Activated T-cell treated with anti-CD3 and anti-CD28 coated beads, Interleukin-2, amount 50 U/mL, for 4 hours (primary cell): ENCODE measurements around the gene CDON. TPM values are rescaled to one million over a fixed set of nuclear protein-coding genes. Genes with fewer than 3 reads are reported as not detected.
A peak's percentile ranks its signal among the peaks of the same experiment; 100 is the strongest.

Experiments used
- ATAC-seq, 2 donors: fragments of 200-7000 bp; cut with Tn5 transposase; one replicate each; pipeline ENCODE4 v1.10.0; 2021
- DNase-seq: peaks from one replicate; pipeline ENCODE4 v3.0.0-alpha.2; 2020
- H3K27me3 Mint-ChIP-seq: one replicate; pipeline ENCODE4 v1.8.0; 2021; ENCODE audit warnings: low read depth, mixed read lengths
- H3K36me3 Mint-ChIP-seq: one replicate; pipeline ENCODE4 v1.8.0; 2022; ENCODE audit warnings: mixed read lengths; ENCODE audit not compliant: insufficient read depth
- H3K4me1 Mint-ChIP-seq: one replicate; pipeline ENCODE4 v1.8.0; 2021; ENCODE audit warnings: low read depth, mixed read lengths
- H3K4me3 Mint-ChIP-seq: one replicate; pipeline ENCODE4 v1.8.0; 2021; ENCODE audit warnings: mild to moderate bottlenecking, moderate library complexity, mixed read lengths
- H3K9me3 Mint-ChIP-seq: one replicate; pipeline ENCODE4 v1.8.0; 2021; ENCODE audit warnings: mixed read lengths
- total RNA-seq, 3 donors: library from RNA; stranded (reverse); gene quantifications; one replicate each; pipeline ENCODE4 v1.2.1, GENCODE V29; 2021

The CDON gene, protein sequence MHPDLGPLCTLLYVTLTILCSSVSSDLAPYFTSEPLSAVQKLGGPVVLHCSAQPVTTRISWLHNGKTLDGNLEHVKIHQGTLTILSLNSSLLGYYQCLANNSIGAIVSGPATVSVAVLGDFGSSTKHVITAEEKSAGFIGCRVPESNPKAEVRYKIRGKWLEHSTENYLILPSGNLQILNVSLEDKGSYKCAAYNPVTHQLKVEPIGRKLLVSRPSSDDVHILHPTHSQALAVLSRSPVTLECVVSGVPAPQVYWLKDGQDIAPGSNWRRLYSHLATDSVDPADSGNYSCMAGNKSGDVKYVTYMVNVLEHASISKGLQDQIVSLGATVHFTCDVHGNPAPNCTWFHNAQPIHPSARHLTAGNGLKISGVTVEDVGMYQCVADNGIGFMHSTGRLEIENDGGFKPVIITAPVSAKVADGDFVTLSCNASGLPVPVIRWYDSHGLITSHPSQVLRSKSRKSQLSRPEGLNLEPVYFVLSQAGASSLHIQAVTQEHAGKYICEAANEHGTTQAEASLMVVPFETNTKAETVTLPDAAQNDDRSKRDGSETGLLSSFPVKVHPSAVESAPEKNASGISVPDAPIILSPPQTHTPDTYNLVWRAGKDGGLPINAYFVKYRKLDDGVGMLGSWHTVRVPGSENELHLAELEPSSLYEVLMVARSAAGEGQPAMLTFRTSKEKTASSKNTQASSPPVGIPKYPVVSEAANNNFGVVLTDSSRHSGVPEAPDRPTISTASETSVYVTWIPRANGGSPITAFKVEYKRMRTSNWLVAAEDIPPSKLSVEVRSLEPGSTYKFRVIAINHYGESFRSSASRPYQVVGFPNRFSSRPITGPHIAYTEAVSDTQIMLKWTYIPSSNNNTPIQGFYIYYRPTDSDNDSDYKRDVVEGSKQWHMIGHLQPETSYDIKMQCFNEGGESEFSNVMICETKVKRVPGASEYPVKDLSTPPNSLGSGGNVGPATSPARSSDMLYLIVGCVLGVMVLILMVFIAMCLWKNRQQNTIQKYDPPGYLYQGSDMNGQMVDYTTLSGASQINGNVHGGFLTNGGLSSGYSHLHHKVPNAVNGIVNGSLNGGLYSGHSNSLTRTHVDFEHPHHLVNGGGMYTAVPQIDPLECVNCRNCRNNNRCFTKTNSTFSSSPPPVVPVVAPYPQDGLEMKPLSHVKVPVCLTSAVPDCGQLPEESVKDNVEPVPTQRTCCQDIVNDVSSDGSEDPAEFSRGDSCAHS (N-terminal part only)
- total RNA-seq: 1 to 10 TPM; 3.3 to 5.1 (median 3.9) TPM

GRCh38 chr11:126062679-126063506, at the start of gene CDON:
TSS of gene CDON (minus strand) at chr11:126062866. CDS start at chr11:126023476, 39,390 bp downstream.
- Mint-ChIP-seq H3K4me3 (peak within 1 kb of the TSS; percentile 84), H3K9me3 (no peaks in the 10 kb centered on the region)

DNA sequence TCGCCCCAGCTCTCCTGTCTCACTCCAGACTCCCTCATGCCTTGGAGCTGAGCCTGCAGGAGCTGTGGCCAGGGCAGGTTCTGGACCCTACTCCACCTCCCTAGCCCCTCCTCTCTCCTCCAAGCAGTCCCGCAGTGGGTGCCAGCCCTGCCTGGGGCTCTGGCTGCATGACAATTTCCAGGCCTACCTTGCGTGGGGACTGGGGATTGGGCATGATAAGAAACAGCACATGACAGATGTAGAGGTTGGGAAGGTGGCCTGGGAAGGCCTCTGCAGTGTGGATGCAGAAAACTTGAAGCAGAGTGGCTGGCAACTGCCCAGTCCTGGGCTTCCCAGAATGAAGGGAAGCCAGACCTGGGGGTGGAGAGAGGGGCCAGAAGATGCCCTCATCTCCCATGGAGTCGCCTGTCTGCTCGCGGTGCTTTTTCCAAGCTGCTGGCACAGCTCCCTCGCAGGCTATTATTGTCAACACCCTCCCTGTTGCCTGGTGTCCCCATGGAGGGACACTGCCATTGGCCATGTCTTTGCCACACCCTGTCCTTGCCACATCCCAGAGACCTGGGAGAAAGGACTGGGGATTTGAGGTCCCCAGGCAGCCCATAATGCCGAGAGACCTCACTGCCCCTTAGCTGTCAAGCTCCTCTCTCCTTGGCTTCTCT, 48.9 kb upstream of the CDON start:
- H3K4me3 Mint-ChIP-seq: no peak overlapping the region
- no peaks in the 10 kb centered on the region for H3K27me3 Mint-ChIP-seq
- ATAC-seq (no peak), DNase-seq (no peak)
- no peaks in the 10 kb centered on the region for H3K9me3 Mint-ChIP-seq
- no peaks in the 10 kb centered on the region for H3K36me3 Mint-ChIP-seq
- no peaks in the 10 kb centered on the region for H3K4me1 Mint-ChIP-seq

More at GRCh38 chr11:126062679-126063506, at the start of gene CDON:
- ATAC-seq (peak; percentile 96), DNase-seq (peak; percentile 87)
- Mint-ChIP-seq H3K36me3 (no peaks in the 10 kb centered on the region), H3K4me1 (peaks cover 6% of the 10 kb centered on the region), H3K27me3 (peaks cover 11% of the 10 kb centered on the region)

GRCh38 chr11:126109941-126110731, 47.5 kb upstream of the CDON start:
- no peaks in the 10 kb centered on the region for H3K4me1 Mint-ChIP-seq
- ATAC-seq (peak; percentile 37 to 46), DNase-seq (no peak)
- no peaks in the 10 kb centered on the region for H3K27me3 Mint-ChIP-seq
- H3K9me3 Mint-ChIP-seq: no peaks in the 10 kb centered on the region
- H3K36me3 Mint-ChIP-seq: no peaks in the 10 kb centered on the region
- no peak overlapping the region for H3K4me3 Mint-ChIP-seq

GRCh38 chr11:126106594-126107328, 44.1 kb upstream of the CDON start:
- Mint-ChIP-seq H3K36me3 (no peaks in the 10 kb centered on the region), H3K9me3 (no peaks in the 10 kb centered on the region), H3K4me3 (no peak overlapping the region), H3K27me3 (no peaks in the 10 kb centered on the region), H3K4me1 (no peaks in the 10 kb centered on the region)
- ATAC-seq (no peak), DNase-seq (no peak)

DNA sequence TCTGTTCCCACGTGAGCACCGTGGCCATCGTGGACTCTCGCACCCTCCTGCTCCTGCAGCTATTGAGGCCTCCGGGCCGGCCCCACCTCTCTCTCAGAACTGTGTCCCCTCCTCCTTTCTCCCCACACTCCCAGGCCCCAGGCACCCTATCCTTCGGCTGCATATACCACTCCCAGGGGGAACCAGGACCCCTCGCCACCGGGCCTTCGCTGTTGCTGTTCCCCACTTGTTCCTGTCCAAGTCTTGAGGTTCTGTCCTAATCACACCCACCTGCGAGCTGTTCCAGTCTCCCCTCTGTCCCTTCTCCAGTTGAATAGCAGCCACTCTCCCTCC, 43.0 kb upstream of the CDON start:
- Mint-ChIP-seq H3K36me3 (no peaks in the 10 kb centered on the region), H3K9me3 (no peaks in the 10 kb centered on the region), H3K4me1 (no peaks in the 10 kb centered on the region), H3K27me3 (no peaks in the 10 kb centered on the region), H3K4me3 (no peak overlapping the region)
- ATAC-seq (no peak), DNase-seq (no peak)

DNA sequence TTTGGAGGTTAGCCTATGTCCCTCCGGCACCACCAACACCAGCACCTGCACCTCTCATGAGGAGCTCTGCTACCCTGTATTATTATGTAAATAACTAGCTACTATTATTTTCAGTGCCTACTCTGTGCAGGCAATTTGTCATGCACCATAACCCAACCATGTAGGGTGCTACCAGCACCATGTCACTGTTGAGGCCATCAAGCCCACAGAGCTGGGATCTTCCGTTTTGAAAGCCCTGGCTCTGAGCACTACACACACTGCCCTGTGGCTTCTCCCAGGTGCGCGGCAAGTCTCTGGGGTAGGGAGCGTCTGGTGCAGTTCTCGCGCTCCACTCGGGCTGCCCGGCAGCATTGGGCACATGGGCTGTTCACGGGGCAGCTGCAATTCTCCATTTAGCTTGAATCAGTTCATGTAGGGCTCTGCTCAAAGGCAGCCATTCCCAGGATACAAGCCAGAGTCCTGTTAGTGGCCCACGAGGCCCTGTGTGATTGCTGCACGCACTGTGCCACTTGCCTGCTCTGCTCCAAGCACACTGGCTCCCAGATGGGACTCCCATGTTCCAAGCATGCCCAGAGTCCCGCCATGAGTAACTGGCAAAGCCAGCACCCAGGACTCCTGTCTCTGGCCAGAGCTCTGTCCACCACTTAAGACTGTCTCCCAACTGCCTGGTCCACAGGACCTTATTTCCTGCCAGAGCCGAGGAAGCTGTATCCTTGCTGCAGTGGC, 42.5 kb upstream of the CDON start:
- ATAC-seq (no peak), DNase-seq (no peak)
- H3K9me3 Mint-ChIP-seq: no peaks in the 10 kb centered on the region

DNA sequence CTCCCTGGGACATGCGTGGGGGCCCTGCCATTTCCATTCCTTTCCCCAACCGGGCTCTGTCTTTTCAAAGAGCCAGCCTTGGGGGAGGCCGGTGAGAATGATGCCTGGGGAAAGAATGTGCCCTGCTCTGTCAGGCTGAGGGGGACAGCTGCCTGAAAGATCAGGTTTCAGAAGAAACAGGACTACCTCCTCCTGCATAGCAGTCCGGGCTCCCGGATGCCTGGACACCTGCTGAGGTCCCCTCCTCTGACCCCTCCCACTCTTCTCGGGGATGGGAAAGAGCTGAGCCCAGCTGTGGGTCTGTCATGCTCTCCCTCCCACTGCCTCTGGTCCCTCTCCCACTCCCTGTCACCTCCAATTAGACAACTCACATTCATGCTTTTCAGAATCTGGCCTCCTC, 41.8 kb upstream of the CDON start:
- DNase-seq: no peak
- H3K27me3 Mint-ChIP-seq: no peaks in the 10 kb centered on the region
- no peak for ATAC-seq
- H3K36me3 Mint-ChIP-seq: no peaks in the 10 kb centered on the region
- H3K9me3 Mint-ChIP-seq: no peaks in the 10 kb centered on the region
- H3K4me1 Mint-ChIP-seq: no peaks in the 10 kb centered on the region
- H3K4me3 Mint-ChIP-seq: no peak overlapping the region

More for the DNA sequence above, 42.5 kb upstream of the CDON start:
- Mint-ChIP-seq H3K36me3 (no peaks in the 10 kb centered on the region), H3K4me1 (no peaks in the 10 kb centered on the region), H3K4me3 (no peak overlapping the region), H3K27me3 (no peaks in the 10 kb centered on the region)

- ATAC-seq (no peak), DNase-seq (no peak)
- Mint-ChIP-seq H3K4me3 (no peak overlapping the region), H3K36me3 (no peaks in the 10 kb centered on the region), H3K9me3 (no peaks in the 10 kb centered on the region), H3K27me3 (no peaks in the 10 kb centered on the region), H3K4me1 (no peaks in the 10 kb centered on the region)
Observed at GRCh38 chr11:126103150-126103549, 40.5 kb upstream of the CDON start.

GRCh38 chr11:126102436-126102981, 39.8 kb upstream of the CDON start:
- no peaks in the 10 kb centered on the region for H3K36me3 Mint-ChIP-seq
- H3K4me1 Mint-ChIP-seq: no peaks in the 10 kb centered on the region
- no peaks in the 10 kb centered on the region for H3K27me3 Mint-ChIP-seq
- DNase-seq (no peak), ATAC-seq (no peak)
- no peak overlapping the region for H3K4me3 Mint-ChIP-seq
- no peaks in the 10 kb centered on the region for H3K9me3 Mint-ChIP-seq

GRCh38 chr11:126101930-126102283, 39.2 kb upstream of the CDON start:
- ATAC-seq (no peak), DNase-seq (no peak)
- Mint-ChIP-seq H3K9me3 (no peaks in the 10 kb centered on the region), H3K36me3 (no peaks in the 10 kb centered on the region), H3K27me3 (no peaks in the 10 kb centered on the region), H3K4me1 (no peaks in the 10 kb centered on the region), H3K4me3 (no peak overlapping the region)

DNA sequence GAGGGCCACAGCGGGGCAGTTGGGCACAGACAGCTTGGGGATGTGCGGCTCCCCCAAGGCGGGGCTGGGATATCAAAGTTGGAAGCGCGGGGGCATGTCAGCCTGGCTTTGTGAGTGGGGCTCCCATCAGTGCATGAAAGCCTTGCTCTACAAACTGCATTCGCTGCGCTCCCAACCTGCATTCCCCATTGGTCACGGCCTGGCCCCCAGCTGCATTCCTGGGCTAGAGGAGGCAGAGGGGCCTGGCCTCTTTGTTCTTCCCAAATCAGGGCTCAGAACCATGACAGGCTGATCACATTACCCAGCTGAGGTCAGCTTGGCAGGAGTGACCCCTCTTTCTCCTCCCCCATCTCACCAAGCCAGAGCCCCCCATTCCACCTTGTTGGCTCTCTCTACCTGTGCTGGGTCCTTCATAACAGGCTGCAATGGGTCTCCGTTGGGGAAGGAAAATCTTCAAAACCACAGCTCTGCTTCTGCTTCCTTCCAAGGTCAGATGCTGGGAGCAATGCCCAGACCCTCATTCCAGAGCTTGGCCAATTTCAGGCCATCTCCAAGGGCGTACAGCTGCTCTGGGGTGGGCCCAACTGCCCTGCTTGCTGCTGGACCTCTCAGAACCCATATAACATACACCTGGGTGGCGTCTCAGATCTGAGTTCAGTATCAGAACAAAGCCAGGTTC, 38.7 kb upstream of the CDON start:
- Mint-ChIP-seq H3K36me3 (no peaks in the 10 kb centered on the region), H3K9me3 (no peaks in the 10 kb centered on the region), H3K4me1 (no peaks in the 10 kb centered on the region), H3K27me3 (peaks cover 3% of the 10 kb centered on the region), H3K4me3 (no peak overlapping the region)
- ATAC-seq (no peak), DNase-seq (no peak)
